ENCODE results near the gene SRPX2. TPM values are rescaled to one million over a fixed set of nuclear protein-coding genes. Genes with fewer than 3 reads are reported as not detected.

Gene SRPX2
- total RNA-seq, 4 donors from 2014 or later: 29.8 to 57.3 (median 39.6) TPM

GRCh38 chrX:100677611-100678181 is 33.7 kb downstream of the SRPX2 start:
- intact Hi-C loops (cut with DNase I): no loop called here
- Histone ChIP-seq H3K9me3 (no peaks in the 10 kb centered on the region), H3K4me3 (no peak overlapping the region), H3K27ac (replicated peaks in 1 of 4) (no peak overlapping the region), H3K36me3 (peaks cover 0 to 12% (median 0%) of the 10 kb centered on the region in 4 donors), H3K27me3 (no peaks in the 10 kb centered on the region), H3K4me1 (peaks cover 0 to 10% (median 6%) of the 10 kb centered on the region in 4 donors)
- TF ChIP-seq POLR2A (IDR thresholded peaks at IDR 0.05; ENCODE audit: low read depth) (no peak), CTCF (IDR thresholded peaks at IDR 0.05) (no peak), POLR2AphosphoS5 (IDR thresholded peaks at IDR 0.05) (no peak), EP300 (IDR thresholded peaks at IDR 0.05) (no peak)
- DNase-seq (ENCODE audit: extremely low spot score): no peak
- 42% methylated on average over 5 of the region's 5 CpGs for WGBS

GRCh38 chrX:100680756-100681155 is 36.8 kb downstream of the SRPX2 start:
- Histone ChIP-seq H3K27me3 (no peaks in the 10 kb centered on the region), H3K4me3 (no peak overlapping the region), H3K4me1 (peaks cover 0 to 14% (median 8%) of the 10 kb centered on the region in 4 donors), H3K27ac (replicated peaks in 1 of 4) (no peak overlapping the region), H3K9me3 (no peaks in the 10 kb centered on the region), H3K36me3 (peaks cover 0 to 12% (median 0%) of the 10 kb centered on the region in 4 donors)
- no peak for TF ChIP-seq POLR2A (IDR thresholded peaks at IDR 0.05; ENCODE audit: low read depth)
- no peak for TF ChIP-seq EP300 (IDR thresholded peaks at IDR 0.05)
- no peak for TF ChIP-seq POLR2AphosphoS5 (IDR thresholded peaks at IDR 0.05)
- TF ChIP-seq CTCF (IDR thresholded peaks at IDR 0.05): no peak
- no peak for DNase-seq (ENCODE audit: extremely low spot score)
- WGBS: 38% methylated on average over 2 of the region's 2 CpGs
- intact Hi-C loops (cut with DNase I): no loop called here

- no peaks in the 10 kb centered on the region for H3K27me3 ChIP-seq
- no peak for DNase-seq (ENCODE audit: extremely low spot score)
- H3K4me3 ChIP-seq: no peak overlapping the region
- no peaks in the 10 kb centered on the region for H3K9me3 ChIP-seq
- 65% methylated on average over 3 of the region's 3 CpGs for WGBS
- peaks cover 0 to 12% (median 0%) of the 10 kb centered on the region in 4 donors for H3K36me3 ChIP-seq
- TF ChIP-seq CTCF (IDR thresholded peaks at IDR 0.05) (no peak), POLR2A (IDR thresholded peaks at IDR 0.05; ENCODE audit: low read depth) (no peak), POLR2AphosphoS5 (IDR thresholded peaks at IDR 0.05) (no peak), EP300 (IDR thresholded peaks at IDR 0.05) (no peak)
- H3K27ac ChIP-seq (replicated peaks in 1 of 4): no peak overlapping the region
- peaks cover 0 to 17% (median 8%) of the 10 kb centered on the region in 4 donors for H3K4me1 ChIP-seq
- intact Hi-C loops (cut with DNase I): no loop called here
Observed at GRCh38 chrX:100681599-100681998, 37.6 kb downstream of the SRPX2 start.

GRCh38 chrX:100682939-100683338 is 38.9 kb downstream of the SRPX2 start:
- Histone ChIP-seq H3K36me3 (peaks cover 0 to 26% (median 3%) of the 10 kb centered on the region in 4 donors), H3K9me3 (no peaks in the 10 kb centered on the region), H3K27ac (replicated peaks in 1 of 4) (no peak overlapping the region), H3K27me3 (no peaks in the 10 kb centered on the region), H3K4me1 (peaks cover 0 to 17% (median 4%) of the 10 kb centered on the region in 4 donors), H3K4me3 (no peak overlapping the region)
- no peak for TF ChIP-seq CTCF (IDR thresholded peaks at IDR 0.05)
- no peak for TF ChIP-seq POLR2A (IDR thresholded peaks at IDR 0.05; ENCODE audit: low read depth)
- 84% methylated on average over 8 of the region's 8 CpGs for WGBS
- no peak for DNase-seq (ENCODE audit: extremely low spot score)
- intact Hi-C loops (cut with DNase I): no loop called here
